Upper lobe of left lung (tissue), 4 donors: Measurements from ENCODE around the gene F13A1.

Source experiments
- EP300 ChIP-seq, 4 donors: sonication (generic); formaldehyde crosslinking; IDR thresholded peaks; one replicate each; pipeline ENCODE4 v1.5.1; 2017; ENCODE audit warnings: antibody characterized with exemption in 4 of 4, control low read depth in 2 of 4
- POLR2A ChIP-seq, 4 donors: fragments of 450-650 bp; IDR thresholded peaks; one replicate each; pipeline ENCODE4 v1.5.1; 2016 to 2017; ENCODE audit warnings: antibody characterized with exemption in 4 of 4, mild to moderate bottlenecking in 2 of 4
- POLR2AphosphoS5 ChIP-seq, 2 donors: sonication (generic); formaldehyde crosslinking; IDR thresholded peaks; one replicate each; pipeline ENCODE4 v1.5.1; 2017; ENCODE audit warnings: antibody characterized with exemption in 2 of 2
- TF ChIP-seq, protein P1 (sequence below), 6 experiments: fragments of 450-650 bp in 4 of 6; fragments of 200-600 bp in 2 of 6; sonication (generic) in 2 of 6; IDR thresholded peaks; one replicate each; pipeline ENCODE4 v1.5.1; 2016 to 2019; ENCODE audit warnings: antibody characterized with exemption in 6 of 6

DNA sequence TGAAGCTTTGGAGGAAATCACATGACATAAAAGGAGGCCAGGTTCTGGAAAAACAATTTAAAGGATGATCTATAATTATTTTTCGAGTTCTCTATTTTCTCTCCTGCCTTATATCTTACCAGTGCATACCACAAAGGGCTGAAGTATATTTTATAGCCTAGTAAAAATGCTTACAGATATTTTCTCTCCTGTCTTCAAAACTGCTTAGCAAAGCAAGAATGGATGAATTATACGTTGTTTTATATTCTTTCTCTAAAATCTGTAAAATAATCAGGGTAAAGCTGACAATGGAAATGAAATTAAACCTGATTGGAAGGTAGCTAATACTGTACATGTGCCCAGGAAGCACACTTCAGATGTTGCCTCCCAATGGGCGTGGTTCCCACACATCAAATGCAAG lies 123.7 kb downstream of the F13A1 start:
- TF ChIP-seq, protein P1, sequence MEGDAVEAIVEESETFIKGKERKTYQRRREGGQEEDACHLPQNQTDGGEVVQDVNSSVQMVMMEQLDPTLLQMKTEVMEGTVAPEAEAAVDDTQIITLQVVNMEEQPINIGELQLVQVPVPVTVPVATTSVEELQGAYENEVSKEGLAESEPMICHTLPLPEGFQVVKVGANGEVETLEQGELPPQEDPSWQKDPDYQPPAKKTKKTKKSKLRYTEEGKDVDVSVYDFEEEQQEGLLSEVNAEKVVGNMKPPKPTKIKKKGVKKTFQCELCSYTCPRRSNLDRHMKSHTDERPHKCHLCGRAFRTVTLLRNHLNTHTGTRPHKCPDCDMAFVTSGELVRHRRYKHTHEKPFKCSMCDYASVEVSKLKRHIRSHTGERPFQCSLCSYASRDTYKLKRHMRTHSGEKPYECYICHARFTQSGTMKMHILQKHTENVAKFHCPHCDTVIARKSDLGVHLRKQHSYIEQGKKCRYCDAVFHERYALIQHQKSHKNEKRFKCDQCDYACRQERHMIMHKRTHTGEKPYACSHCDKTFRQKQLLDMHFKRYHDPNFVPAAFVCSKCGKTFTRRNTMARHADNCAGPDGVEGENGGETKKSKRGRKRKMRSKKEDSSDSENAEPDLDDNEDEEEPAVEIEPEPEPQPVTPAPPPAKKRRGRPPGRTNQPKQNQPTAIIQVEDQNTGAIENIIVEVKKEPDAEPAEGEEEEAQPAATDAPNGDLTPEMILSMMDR (IDR thresholded peaks at IDR 0.05), result no peak
- TF ChIP-seq POLR2A (IDR thresholded peaks at IDR 0.05) (no peak), POLR2AphosphoS5 (IDR thresholded peaks at IDR 0.05) (no peak), EP300 (IDR thresholded peaks at IDR 0.05) (no peak)
